IPS DF 4.7 (cell line): ENCODE measurements around the gene TESK1.

ENCODE experiments used
- DNase-seq: peaks from one replicate; pipeline ENCODE4 v3.0.0-alpha.2; 2013; ENCODE audit warnings: low spot score; ENCODE audit errors: extremely low read depth

The TESK1 gene

GRCh38 chr9:35646153-35646532, 41.1 kb downstream of the TESK1 start:
- DNase-seq = no peak

DNA sequence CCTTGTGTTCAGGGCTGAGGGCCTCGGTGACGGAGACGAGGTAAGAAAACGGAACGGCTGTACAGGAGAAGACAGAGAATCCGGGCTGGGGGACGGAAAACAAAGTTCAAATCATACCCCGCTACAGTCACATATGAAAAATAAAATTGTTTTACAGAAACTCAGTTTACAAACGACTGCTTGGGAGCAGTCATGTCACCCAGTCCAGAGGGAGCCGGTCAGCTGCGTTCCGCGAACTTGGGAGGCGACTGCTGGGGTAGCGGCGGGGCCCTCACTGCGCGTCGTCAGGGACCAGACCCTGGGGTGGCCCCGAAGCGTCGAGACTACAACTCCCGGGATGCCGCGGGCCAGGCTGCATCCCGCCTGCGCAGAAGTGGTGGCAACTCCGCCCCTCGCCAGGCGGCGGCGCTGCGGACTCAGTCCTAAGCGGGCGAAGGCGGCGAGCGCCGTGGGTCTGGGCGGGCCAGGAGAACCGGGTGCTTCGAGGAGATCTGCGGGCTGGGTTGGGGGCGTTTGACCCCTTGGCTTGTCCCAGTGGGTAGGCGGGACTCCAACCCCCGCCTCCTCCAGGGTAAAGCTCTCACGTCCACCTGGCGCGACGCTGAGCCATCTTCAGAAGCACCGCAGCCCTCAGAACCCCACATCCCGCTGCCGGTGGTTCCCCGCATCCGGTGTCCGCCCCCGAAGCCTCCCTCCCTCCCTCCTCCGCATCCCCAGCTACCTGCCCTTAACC, 41.6 kb downstream of the TESK1 start:
- no peak for DNase-seq

DNA sequence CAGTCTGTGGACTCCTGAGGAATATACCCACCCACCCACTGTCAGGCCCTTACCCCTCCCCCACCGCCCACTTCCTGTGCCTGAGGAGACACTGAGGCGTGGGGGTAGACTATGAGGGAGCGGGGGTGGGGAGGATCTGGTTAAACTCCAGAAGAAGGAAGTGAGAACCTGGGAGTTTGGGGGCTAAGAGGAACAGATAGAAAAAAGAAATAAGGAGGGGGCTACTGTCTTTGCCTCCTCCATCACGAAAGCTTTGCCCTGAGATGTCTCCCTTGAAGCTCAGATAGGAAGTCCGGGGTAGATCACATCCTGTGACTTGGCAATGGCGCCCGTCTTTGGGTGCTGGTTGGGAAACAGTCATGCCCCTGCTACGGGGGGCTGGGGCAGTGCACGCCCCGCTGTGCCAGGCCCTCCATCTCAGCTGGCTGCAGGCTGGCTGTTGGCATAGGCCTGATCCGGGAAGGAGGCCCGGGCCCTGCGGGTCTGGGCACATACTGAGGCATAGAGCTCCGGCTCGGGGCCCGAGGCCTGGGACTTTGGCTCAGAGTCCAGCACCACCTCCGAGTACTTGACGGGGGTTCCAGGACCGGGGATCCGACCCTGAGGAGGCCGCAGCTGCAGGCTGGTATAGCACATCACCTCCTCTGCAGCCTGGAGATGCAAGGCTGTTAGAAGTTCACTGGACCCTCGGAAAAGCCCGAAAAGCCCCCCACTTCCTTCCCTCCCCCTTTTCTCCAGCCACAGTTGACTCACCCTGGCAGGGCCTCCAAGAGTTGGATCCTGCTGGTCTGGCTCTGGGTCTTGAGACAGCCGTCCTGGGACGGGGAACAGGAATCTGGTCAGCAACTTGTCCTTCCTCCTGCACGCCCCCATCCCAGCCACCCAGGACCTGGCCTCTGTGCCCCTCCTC, 44.6 kb downstream of the TESK1 start:
- DNase-seq = no peak

DNA sequence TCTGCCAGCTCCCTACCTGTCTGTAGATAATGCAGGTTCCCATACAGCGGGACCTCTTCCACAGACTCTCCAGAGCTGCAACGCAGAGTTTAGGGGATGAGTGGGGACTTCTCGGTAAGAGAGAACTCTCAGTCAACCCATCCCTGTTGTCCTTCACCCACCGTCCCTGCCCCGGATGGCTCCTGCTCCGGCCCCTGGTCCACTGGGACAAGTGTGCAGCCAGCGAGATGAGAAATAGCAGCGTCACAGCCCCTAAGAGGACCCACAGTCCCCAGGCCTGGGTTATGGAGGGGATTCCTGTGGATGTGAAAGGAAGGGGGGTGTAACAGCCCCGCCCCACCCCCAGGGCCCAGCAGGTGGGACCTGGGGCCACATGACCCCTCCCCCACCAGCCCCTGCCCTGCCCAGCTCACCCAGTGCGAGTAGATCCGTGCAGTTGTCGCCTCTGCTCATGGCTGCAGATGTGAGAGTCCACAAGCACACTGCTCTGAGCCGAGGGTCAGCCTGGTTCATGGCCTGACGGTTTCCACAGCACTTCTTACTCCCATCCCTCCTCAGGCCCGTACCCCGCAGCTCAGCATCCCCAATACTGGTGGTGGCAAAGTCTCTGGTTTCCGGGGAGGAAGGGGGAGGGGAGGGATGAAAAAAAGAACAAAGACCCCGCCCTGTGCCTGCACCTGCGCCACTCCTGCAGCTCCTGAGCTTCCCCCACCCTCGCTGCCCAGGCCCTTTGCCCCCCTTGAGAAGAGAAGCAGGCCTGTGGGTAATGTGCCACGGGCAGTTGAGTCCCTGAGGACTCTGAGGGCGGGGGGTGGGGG, 45.5 kb downstream of the TESK1 start, which contains the start of gene SIT1:
SIT1 (minus strand) TSS at position 591 of the 818 bp plus-strand sequence; CDS start at position 513, 78 bp downstream.
- DNase-seq = no peak

DNA sequence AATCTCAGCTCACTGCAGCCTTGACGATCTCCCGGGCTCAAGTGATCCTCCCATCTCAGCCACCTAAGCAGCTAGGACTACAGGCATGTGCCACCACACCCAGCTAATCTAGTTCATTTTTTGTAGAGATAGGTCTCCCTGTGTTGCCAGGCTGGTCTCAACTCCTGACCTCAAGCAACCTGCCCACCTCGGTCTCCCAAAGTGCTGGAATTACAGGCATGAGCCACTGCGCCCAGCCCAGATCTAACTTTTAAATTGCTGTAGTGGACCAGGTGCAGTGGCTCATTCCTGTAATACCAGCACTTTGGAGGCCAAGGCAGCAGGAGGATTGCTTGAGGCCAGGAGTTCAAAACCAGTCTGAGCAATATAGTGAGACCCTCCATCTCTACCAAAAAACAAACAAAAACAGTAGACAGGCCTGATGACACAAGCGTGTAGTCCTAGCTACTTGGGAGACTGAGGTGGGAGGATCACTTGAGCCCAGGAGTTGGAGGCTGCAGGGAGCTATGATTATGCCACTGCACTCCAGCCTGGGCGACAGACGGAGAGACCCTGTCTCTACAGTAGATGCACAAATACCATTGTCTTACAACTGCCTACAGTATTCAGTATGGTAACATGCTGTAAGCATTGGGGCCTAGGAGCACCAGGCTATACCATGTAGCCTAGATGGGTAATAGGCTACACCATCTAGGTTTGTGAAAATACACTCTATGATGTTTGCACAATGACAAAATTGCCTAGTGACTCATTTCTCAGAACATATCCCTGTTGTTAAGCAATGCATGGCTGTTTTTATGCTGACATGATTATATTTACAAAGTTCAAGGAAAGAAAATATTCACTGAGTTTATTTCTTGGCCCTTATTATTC, 47.1 kb downstream of the TESK1 start:
- DNase-seq = no peak

DNA sequence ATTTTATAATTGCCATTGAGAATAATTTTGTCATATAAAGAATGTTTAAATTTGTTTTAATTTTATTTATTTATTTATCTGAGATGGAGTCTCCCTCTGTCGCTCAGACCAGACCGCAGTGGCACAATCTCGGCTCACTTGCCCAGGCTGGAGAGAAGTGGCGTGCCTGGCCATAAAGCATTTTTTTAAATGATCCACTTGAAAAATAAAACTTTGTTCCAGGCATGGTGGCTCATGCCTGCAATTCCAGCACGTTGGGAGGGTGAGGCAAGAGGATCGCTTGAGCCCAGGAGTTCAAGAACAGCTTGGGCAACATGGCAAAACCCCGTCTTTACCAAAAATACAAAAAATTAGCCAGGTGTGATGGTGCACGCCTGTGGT, 47.8 kb downstream of the TESK1 start:
- no peak for DNase-seq

- DNase-seq = no peak
Measured at GRCh38 chr9:35653611-35654010, 48.5 kb downstream of the TESK1 start.

DNA sequence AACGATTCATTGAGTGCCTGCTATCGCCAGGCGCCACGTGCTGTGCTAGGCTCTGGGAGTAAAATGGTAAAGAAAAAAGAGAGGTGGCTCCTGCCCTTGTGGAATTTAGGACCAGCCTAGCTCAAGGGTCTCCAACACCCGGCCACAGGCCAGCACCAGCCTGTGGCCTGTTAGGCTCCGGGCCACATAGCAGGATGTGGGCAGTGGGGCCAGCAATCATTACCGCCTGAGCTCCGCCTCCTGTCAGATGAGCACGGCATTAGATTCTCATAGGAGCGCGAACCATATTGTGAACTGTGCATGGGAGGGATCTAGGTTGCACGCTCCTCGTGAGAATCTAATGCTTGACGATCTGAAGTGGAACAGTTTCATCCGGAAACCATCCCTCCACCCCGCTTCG, 51.3 kb downstream of the TESK1 start:
- DNase-seq = no peak

DNA sequence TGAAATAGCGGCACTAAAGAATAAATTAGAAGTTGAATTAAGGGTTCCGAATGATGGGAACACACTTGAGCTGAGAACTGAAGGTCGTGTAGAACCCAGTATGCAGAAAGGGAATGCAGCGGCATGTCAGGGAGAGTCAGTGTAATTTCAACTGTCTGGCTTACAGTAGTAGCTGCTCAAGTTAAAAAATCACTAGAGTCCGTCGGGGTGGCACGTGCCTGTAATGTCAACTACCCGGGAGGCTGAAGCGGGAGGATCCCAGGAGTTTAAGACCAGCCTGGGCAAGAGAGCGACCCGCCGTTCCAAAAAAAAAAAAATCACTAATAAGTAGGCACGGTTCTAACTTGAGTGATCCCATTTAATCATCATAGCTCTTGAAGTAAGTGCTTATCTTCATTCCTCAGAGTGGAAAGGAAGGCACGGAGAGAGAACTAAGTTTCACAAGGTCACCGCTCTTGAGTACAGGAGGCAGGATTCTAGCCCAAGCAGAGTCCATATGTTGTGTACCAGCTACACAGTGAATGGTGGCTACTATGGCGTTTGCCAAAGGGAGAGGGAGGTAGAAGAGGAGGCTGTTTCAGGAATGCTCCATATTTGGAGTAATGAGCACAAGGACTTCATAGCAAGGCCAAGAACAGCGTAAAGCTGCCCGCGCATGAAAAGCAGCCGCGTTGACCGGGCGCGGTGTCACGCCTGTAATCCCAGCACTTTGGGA, 51.9 kb downstream of the TESK1 start:
- DNase-seq = no peak

DNA sequence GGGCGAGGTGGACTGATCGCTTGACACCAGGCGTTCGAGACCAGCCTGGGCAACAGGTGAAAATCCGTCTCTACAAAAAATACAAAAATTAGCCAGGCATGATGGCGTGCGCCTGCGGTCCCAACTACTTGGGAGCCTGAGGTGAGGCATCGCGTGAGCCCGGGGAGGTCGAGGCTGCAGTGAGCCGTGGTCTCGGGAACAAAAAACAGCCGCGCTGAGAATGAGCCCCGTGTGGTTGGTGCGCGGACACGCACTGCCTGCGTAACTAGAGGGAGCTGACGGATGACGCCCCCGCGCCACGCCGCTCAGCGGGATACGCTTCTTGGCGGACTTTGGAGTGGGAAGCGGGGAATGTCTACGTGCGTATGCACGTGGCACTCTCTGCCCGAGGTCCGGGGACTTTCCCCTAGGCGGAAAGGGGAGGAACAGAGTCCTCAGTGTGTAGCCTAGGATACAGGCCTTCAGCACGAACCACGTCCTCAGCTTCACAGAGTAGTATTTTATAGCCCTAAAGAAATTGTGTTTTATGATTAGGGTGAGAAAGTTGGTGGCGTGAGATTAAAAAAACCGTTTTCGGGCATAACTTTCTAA, 52.6 kb downstream of the TESK1 start, which contains the start of gene RMRP:
RMRP (minus strand) TSS at position 474 of the 591 bp plus-strand sequence.
- DNase-seq = peak; percentile 98

GRCh38 chr9:35658137-35658967, 53.3 kb downstream of the TESK1 start, which contains the start of gene CCDC107:
Gene CCDC107, plus strand, starts transcription at chr9:35658292. Its CDS starts 88 bp downstream, at chr9:35658380.
- DNase-seq = no peak

DNA sequence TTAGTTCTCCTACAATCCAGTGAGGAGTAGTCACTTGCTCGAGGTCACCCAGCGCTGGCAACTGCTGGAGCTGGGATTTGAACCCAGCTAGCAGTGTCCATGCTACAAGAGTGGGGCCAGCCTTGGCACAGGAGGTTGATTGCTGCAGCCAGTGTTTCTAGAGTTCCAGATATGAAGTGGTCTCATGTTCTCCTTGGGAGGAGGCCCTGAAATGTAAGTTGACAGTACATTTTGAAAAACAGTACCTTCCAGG, 53.8 kb downstream of the TESK1 start:
- DNase-seq = no peak

GRCh38 chr9:35659340-35659739, 54.3 kb downstream of the TESK1 start:
- no peak for DNase-seq
